SK-N-SH treated with all-trans-retinoic acid at 6 μM for 48 hours (cell line): Measurements from ENCODE around the gene DCN.

Source experiments
- ATAC-seq: fragments of 200-7000 bp; cut with Tn5 transposase; 3 replicates; pipeline ENCODE4 v1.9.1; 2020; ENCODE audit warnings: mild to moderate bottlenecking, moderate library complexity
- ARNTL ChIP-seq: fragments of 450-650 bp; formaldehyde crosslinking; IDR thresholded peaks from 2 replicates; pipeline ENCODE4 v1.5.0; 2020; ENCODE audit warnings: low read depth, mild to moderate bottlenecking, moderate library complexity, borderline replicate concordance
- BACH2 ChIP-seq: fragments of 250-450 bp; sonication (Bioruptor Pico); IDR thresholded peaks from 2 replicates; pipeline ENCODE4 v1.9.0; 2021; ENCODE audit warnings: mild to moderate bottlenecking, borderline replicate concordance
- CREB5 ChIP-seq: fragments of 250-450 bp; sonication (Bioruptor Pico); IDR thresholded peaks from 2 replicates; pipeline ENCODE4 v1.5.1; 2020; ENCODE audit warnings: low read depth, mild to moderate bottlenecking, moderate library complexity
- CSDC2 ChIP-seq: fragments of 250-450 bp; sonication (Bioruptor Pico); IDR thresholded peaks from 2 replicates; pipeline ENCODE4 v1.5.0; 2020; ENCODE audit warnings: mild to moderate bottlenecking, moderate library complexity
- CSRNP3 ChIP-seq: fragments of 250-450 bp; sonication (Bioruptor Pico); IDR thresholded peaks from 2 replicates; pipeline ENCODE4 v1.5.1; 2021; ENCODE audit warnings: mild to moderate bottlenecking, moderate library complexity
- ESRRG ChIP-seq: fragments of 250-450 bp; sonication (Bioruptor Pico); IDR thresholded peaks from 2 replicates; pipeline ENCODE4 v1.6.1; 2021; ENCODE audit warnings: mild to moderate bottlenecking
- GLIS3 ChIP-seq: fragments of 250-450 bp; sonication (Bioruptor Pico); IDR thresholded peaks from 2 replicates; pipeline ENCODE4 v1.5.0; 2020; ENCODE audit warnings: mild to moderate bottlenecking, moderate library complexity
- ISL1 ChIP-seq: fragments of 250-450 bp; sonication (Bioruptor Pico); IDR thresholded peaks from 2 replicates; pipeline ENCODE4 v2.1.2; 2022; ENCODE audit warnings: mild to moderate bottlenecking, moderate library complexity
- PATZ1 ChIP-seq: fragments of 250-450 bp; sonication (Bioruptor Pico); IDR thresholded peaks from 2 replicates; pipeline ENCODE4 v1.8.0; 2020; ENCODE audit warnings: mild to moderate bottlenecking, moderate library complexity, borderline replicate concordance
- POU6F1 ChIP-seq: fragments of 250-450 bp; sonication (Bioruptor Pico); IDR thresholded peaks from 2 replicates; pipeline ENCODE4 v1.8.0; 2021; ENCODE audit warnings: low read depth, mild to moderate bottlenecking, moderate library complexity, borderline replicate concordance
- PPARA ChIP-seq: fragments of 250-450 bp; sonication (Bioruptor Pico); IDR thresholded peaks from 2 replicates; pipeline ENCODE4 v1.5.0; 2020; ENCODE audit warnings: mild to moderate bottlenecking, borderline replicate concordance
- RARB ChIP-seq: fragments of 250-450 bp; sonication (Bioruptor Pico); IDR thresholded peaks from 2 replicates; pipeline ENCODE4 v1.8.0; 2021; ENCODE audit warnings: mild to moderate bottlenecking, moderate library complexity
- SNAI2 ChIP-seq: fragments of 250-450 bp; sonication (Bioruptor Pico); IDR thresholded peaks from 2 replicates; pipeline ENCODE4 v1.5.0; 2020; ENCODE audit warnings: mild to moderate bottlenecking, moderate library complexity
- TCF4 ChIP-seq: fragments of 250-450 bp; sonication (Bioruptor Pico); IDR thresholded peaks from 2 replicates; pipeline ENCODE4 v1.8.0; 2021; ENCODE audit warnings: mild to moderate bottlenecking, moderate library complexity, borderline replicate concordance
- TOX ChIP-seq: fragments of 250-450 bp; sonication (Bioruptor Pico); IDR thresholded peaks from 2 replicates; pipeline ENCODE4 v1.8.0; 2021; ENCODE audit warnings: mild to moderate bottlenecking, moderate library complexity, borderline replicate concordance
- TSHZ2 ChIP-seq: fragments of 250-450 bp; sonication (Bioruptor Pico); IDR thresholded peaks from 2 replicates; pipeline ENCODE4 v1.5.0; 2020; ENCODE audit warnings: mild to moderate bottlenecking, moderate library complexity
- ZC3H10 ChIP-seq: fragments of 250-450 bp; sonication (Bioruptor Pico); IDR thresholded peaks from 2 replicates; pipeline ENCODE4 v1.5.1; 2021; ENCODE audit warnings: mild to moderate bottlenecking, moderate library complexity
- ZFP3 ChIP-seq: fragments of 250-450 bp; sonication (Bioruptor Pico); IDR thresholded peaks from 2 replicates; pipeline ENCODE4 v1.5.0; 2020; ENCODE audit warnings: mild to moderate bottlenecking, moderate library complexity
- ZFP30 ChIP-seq: fragments of 450-650 bp; formaldehyde crosslinking; IDR thresholded peaks from 2 replicates; pipeline ENCODE4 v1.5.0; 2022; ENCODE audit warnings: mild to moderate bottlenecking, moderate library complexity
- ZNF565 ChIP-seq: fragments of 450-650 bp; formaldehyde crosslinking; conservative IDR thresholded peaks from 2 replicates; pipeline ENCODE4 v1.5.0; 2020; ENCODE audit warnings: low read depth, mild to moderate bottlenecking, moderate library complexity
- ZNF70 ChIP-seq: fragments of 450-650 bp; formaldehyde crosslinking; IDR thresholded peaks from 2 replicates; pipeline ENCODE4 v1.5.0; 2020; ENCODE audit warnings: mild to moderate bottlenecking, moderate library complexity
- ZNF8 ChIP-seq: fragments of 450-650 bp; formaldehyde crosslinking; IDR thresholded peaks from 2 replicates; pipeline ENCODE4 v1.5.0; 2020; ENCODE audit warnings: mild to moderate bottlenecking, moderate library complexity

The DCN gene

GRCh38 chr12:91155990-91156389, 26.6 kb downstream of the DCN start:
- TF ChIP-seq TSHZ2 (CRISPR knock-in tag) (no peak), POU6F1 (CRISPR knock-in tag) (no peak), ZC3H10 (CRISPR knock-in tag) (no peak), ZNF8 (CRISPR knock-in tag) (no peak), ZFP30 (no peak), ISL1 (CRISPR knock-in tag) (no peak), RARB (no peak), ZFP3 (no peak), GLIS3 (CRISPR knock-in tag) (no peak), ZNF70 (CRISPR knock-in tag) (no peak), CSRNP3 (CRISPR knock-in tag) (no peak), ARNTL (CRISPR knock-in tag) (no peak), CSDC2 (CRISPR knock-in tag) (no peak), CREB5 (CRISPR knock-in tag) (no peak)
- TF ChIP-seq, all 23 proteins: peak for 0
- no peak for ATAC-seq

- no peak for ATAC-seq
- TF ChIP-seq CREB5 (CRISPR knock-in tag) (no peak), ESRRG (CRISPR knock-in tag) (no peak), SNAI2 (CRISPR knock-in tag) (no peak)
Measured at GRCh38 chr12:91154131-91154530, 28.5 kb downstream of the DCN start.

- ATAC-seq = no peak
- TF ChIP-seq CSDC2 (CRISPR knock-in tag) (no peak), PATZ1 (CRISPR knock-in tag) (no peak), ZFP3 (no peak), BACH2 (CRISPR knock-in tag) (no peak), TCF4 (CRISPR knock-in tag) (no peak), ZNF565 (CRISPR knock-in tag) (no peak), ZNF8 (CRISPR knock-in tag) (no peak), POU6F1 (CRISPR knock-in tag) (no peak), PPARA (CRISPR knock-in tag) (no peak), ISL1 (CRISPR knock-in tag) (no peak), CREB5 (CRISPR knock-in tag) (no peak), ZC3H10 (CRISPR knock-in tag) (no peak), TOX (CRISPR knock-in tag) (no peak), RARB (no peak)
Measured at GRCh38 chr12:91144053-91144452, 38.6 kb downstream of the DCN start.
